Activated CD8-positive, alpha-beta T cell treated with anti-CD3 and anti-CD28 coated beads for 36 hours (primary cell): ENCODE measurements around the gene BCL2A1. TPM values are rescaled to one million over a fixed set of nuclear protein-coding genes. Genes with fewer than 3 reads are reported as not detected.
"Not testable (repeated sequence)": the region's sequence is repeated elsewhere in the genome, so short reads cannot be mapped to it uniquely, and the experiment has no call there.

Experiments used
- ATAC-seq: fragments of 200-7000 bp; cut with Tn5 transposase; one replicate; pipeline ENCODE4 v1.10.0; 2021; ENCODE audit warnings: mild to moderate bottlenecking, moderate library complexity
- CTCF ChIA-PET: fragments of 350-600 bp; sonication (Branson Sonifier 250); formaldehyde crosslinking; loops from one replicate; lab custom pipeline; 2021; ENCODE audit warnings: antibody characterized with exemption; lab: Charles Lee
- POLR2A ChIA-PET: fragments of 350-600 bp; sonication (Branson Sonifier 250); formaldehyde crosslinking; loops from one replicate; lab custom pipeline; 2021; ENCODE audit warnings: antibody characterized with exemption; lab: Charles Lee
- DNase-seq: peaks from one replicate; pipeline ENCODE4 v3.0.0-alpha.2; 2020
- H3K27ac Mint-ChIP-seq: one replicate; pipeline ENCODE4 v1.8.0; 2021; ENCODE audit warnings: mild to moderate bottlenecking, mixed read lengths
- H3K27me3 Mint-ChIP-seq: one replicate; pipeline ENCODE4 v1.8.0; 2021; ENCODE audit warnings: mixed read lengths
- H3K36me3 Mint-ChIP-seq: one replicate; pipeline ENCODE4 v1.8.0; 2021; ENCODE audit warnings: low read depth, mixed read lengths
- H3K4me1 Mint-ChIP-seq: one replicate; pipeline ENCODE4 v1.8.0; 2021; ENCODE audit warnings: low read depth, mixed read lengths
- H3K4me3 Mint-ChIP-seq: one replicate; pipeline ENCODE4 v1.8.0; 2021; ENCODE audit warnings: mild to moderate bottlenecking, moderate library complexity, mixed read lengths
- H3K9me3 Mint-ChIP-seq: one replicate; pipeline ENCODE4 v1.8.0; 2021; ENCODE audit warnings: mixed read lengths
- intact Hi-C: fragments of 100-400 bp; cut with micrococcal nuclease; formaldehyde crosslinking; loops from one replicate; pipeline ENCODE4 v1.10.0; 2022
- total RNA-seq, 2 experiments: library from RNA; stranded (reverse); gene quantifications; one replicate each; pipeline ENCODE4 v1.2.3, GENCODE V29; 2021
- TF ChIP-seq, protein P1 (sequence below): fragments of 200-600 bp; IDR thresholded peaks from one replicate; pipeline ENCODE4 v1.8.0; 2022; ENCODE audit warnings: antibody characterized with exemption, mild to moderate bottlenecking

Gene BCL2A1
- total RNA-seq, 2 experiments from 2014 or later = 47.1 to 47.9 TPM

DNA sequence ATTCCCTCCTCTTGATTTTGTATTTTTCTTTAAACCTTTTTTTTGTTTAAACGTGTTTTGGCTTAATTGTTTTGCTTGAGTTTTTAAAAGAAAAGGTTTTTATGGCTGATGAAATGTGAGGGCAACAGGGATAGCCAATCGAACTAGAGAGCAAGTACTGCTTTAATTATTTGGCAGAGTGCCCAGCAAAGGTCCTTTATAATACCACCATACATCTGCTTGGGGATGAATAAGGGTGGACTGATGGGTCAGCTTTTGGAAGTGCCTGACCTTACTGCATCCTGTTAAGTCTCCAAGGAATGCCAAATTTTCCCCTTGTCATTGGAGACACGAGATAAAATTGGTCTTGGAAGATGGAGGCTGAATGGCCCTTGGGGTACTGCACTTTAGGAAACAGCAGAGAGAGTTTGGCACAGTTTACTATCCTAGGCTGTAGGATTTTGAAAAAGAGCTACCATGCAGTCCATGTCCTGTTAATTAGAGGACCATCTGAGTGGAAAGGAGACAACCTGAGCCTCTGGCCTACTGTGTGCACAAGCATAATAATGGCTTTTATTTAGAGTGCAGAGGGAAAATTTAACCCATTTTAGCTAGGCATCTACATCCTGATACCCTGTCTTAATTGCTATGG is 54.4 kb downstream of the BCL2A1 start:
- TF ChIP-seq, protein P1, sequence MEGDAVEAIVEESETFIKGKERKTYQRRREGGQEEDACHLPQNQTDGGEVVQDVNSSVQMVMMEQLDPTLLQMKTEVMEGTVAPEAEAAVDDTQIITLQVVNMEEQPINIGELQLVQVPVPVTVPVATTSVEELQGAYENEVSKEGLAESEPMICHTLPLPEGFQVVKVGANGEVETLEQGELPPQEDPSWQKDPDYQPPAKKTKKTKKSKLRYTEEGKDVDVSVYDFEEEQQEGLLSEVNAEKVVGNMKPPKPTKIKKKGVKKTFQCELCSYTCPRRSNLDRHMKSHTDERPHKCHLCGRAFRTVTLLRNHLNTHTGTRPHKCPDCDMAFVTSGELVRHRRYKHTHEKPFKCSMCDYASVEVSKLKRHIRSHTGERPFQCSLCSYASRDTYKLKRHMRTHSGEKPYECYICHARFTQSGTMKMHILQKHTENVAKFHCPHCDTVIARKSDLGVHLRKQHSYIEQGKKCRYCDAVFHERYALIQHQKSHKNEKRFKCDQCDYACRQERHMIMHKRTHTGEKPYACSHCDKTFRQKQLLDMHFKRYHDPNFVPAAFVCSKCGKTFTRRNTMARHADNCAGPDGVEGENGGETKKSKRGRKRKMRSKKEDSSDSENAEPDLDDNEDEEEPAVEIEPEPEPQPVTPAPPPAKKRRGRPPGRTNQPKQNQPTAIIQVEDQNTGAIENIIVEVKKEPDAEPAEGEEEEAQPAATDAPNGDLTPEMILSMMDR = no peak
- H3K27ac Mint-ChIP-seq = no peak overlapping the region
- no peak overlapping the region for H3K4me3 Mint-ChIP-seq
- intact Hi-C loops = no loop called here
- H3K4me1 Mint-ChIP-seq = peaks cover 14% of the 10 kb centered on the region
- ATAC-seq (no peak), DNase-seq (no peak)
- peaks cover 89% of the 10 kb centered on the region for H3K36me3 Mint-ChIP-seq
- POLR2A ChIA-PET = no interaction called here
- CTCF ChIA-PET = interaction anchor here (1.3 kb wide), 1 partner anchor 20 kb away, joined by 3 read pairs; the partner anchor contains the start of gene MTHFS
- no peaks in the 10 kb centered on the region for H3K27me3 Mint-ChIP-seq
- H3K9me3 Mint-ChIP-seq = peaks cover 59% of the 10 kb centered on the region

DNA sequence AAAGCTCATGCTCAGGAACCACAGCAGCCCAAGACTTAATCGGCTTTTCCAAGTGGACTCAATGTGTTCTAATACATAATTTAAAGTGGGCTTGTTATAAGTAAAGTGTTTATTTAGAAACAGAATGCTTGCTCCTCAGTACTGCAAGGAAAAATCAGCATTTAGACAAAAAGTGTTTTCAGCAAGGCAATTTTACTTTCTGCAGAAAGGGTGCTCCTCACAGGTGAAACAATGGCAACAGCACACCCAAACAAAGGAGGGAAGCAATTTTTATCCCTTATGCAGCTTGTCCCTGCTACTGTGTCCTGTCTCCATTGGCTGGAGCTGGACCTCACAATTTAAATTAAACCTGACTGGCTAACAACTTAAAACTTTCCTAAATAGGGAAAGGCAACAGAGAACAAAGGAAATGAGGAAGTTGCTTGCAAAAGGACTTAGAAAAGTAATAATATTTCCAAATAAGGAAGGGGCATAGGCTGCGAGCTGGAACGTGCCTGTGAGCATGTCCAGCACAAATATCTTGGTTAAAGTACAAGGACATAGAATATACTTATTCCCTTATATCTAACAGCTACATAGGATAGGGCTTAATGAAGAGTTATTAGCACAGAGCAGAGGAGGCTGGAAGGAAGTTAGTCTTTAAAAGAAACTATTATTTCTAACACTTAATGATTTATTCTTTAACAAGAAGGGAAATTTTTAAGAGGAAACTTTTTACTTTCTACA is 55.1 kb downstream of the BCL2A1 start:
- H3K36me3 Mint-ChIP-seq = peaks cover 85% of the 10 kb centered on the region
- H3K27me3 Mint-ChIP-seq, intact Hi-C loops, DNase-seq, H3K27ac Mint-ChIP-seq, POLR2A ChIA-PET, ATAC-seq, H3K4me3 Mint-ChIP-seq, H3K4me1 Mint-ChIP-seq: not testable (repeated sequence)
- CTCF ChIA-PET = interaction anchor here (1.3 kb wide), 1 partner anchor 14 kb away, joined by 3 read pairs; no protein-coding TSS in a partner anchor
- peaks cover 55% of the 10 kb centered on the region for H3K9me3 Mint-ChIP-seq

DNA sequence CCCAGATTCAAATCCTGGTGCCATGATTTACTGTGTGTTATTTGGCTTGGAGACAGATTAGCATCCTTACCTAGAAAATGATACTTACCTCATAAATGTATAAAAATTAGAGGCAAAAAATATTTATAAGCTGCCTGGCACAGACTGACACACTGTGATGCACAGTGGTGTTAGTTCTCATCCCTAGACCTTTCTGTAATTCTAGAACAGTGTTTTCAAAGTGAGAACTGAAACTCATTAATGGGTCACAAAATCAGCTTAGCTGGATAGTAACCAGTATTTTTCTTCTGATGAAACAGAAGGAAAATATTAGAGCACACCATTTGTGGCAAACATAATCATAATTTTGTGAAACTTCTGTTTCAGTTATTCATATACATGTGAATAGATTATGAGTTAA is 56.3 kb downstream of the BCL2A1 start:
- intact Hi-C loops = no loop called here
- peaks cover 57% of the 10 kb centered on the region for H3K9me3 Mint-ChIP-seq
- H3K36me3 Mint-ChIP-seq = peaks cover 85% of the 10 kb centered on the region
- no peak overlapping the region for H3K27ac Mint-ChIP-seq
- H3K27me3 Mint-ChIP-seq = no peaks in the 10 kb centered on the region
- peaks cover 14% of the 10 kb centered on the region for H3K4me1 Mint-ChIP-seq
- no peak for ATAC-seq
- TF ChIP-seq, protein P1 = no peak
- H3K4me3 Mint-ChIP-seq = no peak overlapping the region
- CTCF ChIA-PET = interaction anchor here (1.3 kb wide), 1 partner anchor 13 kb away, joined by 3 read pairs; no protein-coding TSS in a partner anchor
- no peak for DNase-seq
- POLR2A ChIA-PET = no interaction called here

Other genes with a start within 250 kb of the BCL2A1 start
- 10 to 100 TPM; 27.3 to 28.4 TPM for gene MTHFS, start 74.2 kb downstream of the BCL2A1 start, total RNA-seq
- gene ZFAND6, start 88.5 kb upstream of the BCL2A1 start, total RNA-seq = 10 to 100 TPM; 29.6 to 30.7 TPM
- 10 to 100 TPM; 58.9 to 61.0 TPM for gene FAH, start 181.8 kb upstream of the BCL2A1 start, total RNA-seq